Astrocyte (in vitro differentiated cells and primary cell): ENCODE results near the gene CCDC40. TPM values are rescaled to one million over a fixed set of nuclear protein-coding genes. Genes with fewer than 3 reads are reported as not detected.
A peak's percentile ranks its signal among the peaks of the same experiment; 100 is the strongest.

Experiments used
- DNase-seq: peaks from one replicate; pipeline ENCODE4 v3.0.0-alpha.2; 2010; ENCODE audit warnings: low read depth
- FAIRE-seq: peaks from 2 replicates; lab custom pipeline; 2011; peaks lifted over from hg19 to GRCh38; lab: Jason Lieb, UNC
- H2AFZ ChIP-seq: 2 replicates; pipeline ENCODE4 v1.6.0; 2012; ENCODE audit warnings: low read depth, low read length, inconsistent platforms
- H3K27ac ChIP-seq: 2 replicates; pipeline ENCODE4 v1.5.1; 2011; ENCODE audit warnings: low read depth, low read length, inconsistent platforms
- H3K27me3 ChIP-seq: 2 replicates; pipeline ENCODE4 v1.6.0; 2011; ENCODE audit warnings: low read length, inconsistent platforms; ENCODE audit not compliant: insufficient read depth
- H3K36me3 ChIP-seq: 2 replicates; pipeline ENCODE4 v1.5.1; 2011; ENCODE audit warnings: low read length, inconsistent platforms; ENCODE audit not compliant: insufficient read depth
- H3K4me1 ChIP-seq: 2 replicates; pipeline ENCODE4 v1.5.1; 2011; ENCODE audit warnings: low read length, inconsistent platforms; ENCODE audit not compliant: insufficient read depth
- H3K4me2 ChIP-seq: 2 replicates; pipeline ENCODE4 v1.6.0; 2012; ENCODE audit warnings: low read length, inconsistent platforms
- H3K4me3 ChIP-seq: 2 replicates; pipeline ENCODE4 v1.5.1; 2011; ENCODE audit warnings: low read depth, mild to moderate bottlenecking, low read length, inconsistent platforms; ENCODE audit not compliant: insufficient read depth
- H3K79me2 ChIP-seq: 2 replicates; pipeline ENCODE4 v1.6.0; 2012; ENCODE audit warnings: mild to moderate bottlenecking, low read length, inconsistent platforms; ENCODE audit not compliant: insufficient read depth
- H3K9ac ChIP-seq: 2 replicates; pipeline ENCODE4 v1.6.0; 2012; ENCODE audit warnings: mild to moderate bottlenecking, low read length, inconsistent platforms
- H3K9me3 ChIP-seq: 2 replicates; pipeline ENCODE4 v1.5.1; 2012; ENCODE audit warnings: low read depth, mild to moderate bottlenecking, low read length, inconsistent platforms; ENCODE audit not compliant: insufficient read depth
- H4K20me1 ChIP-seq: 2 replicates; pipeline ENCODE4 v1.6.0; 2012; ENCODE audit warnings: low read length, inconsistent platforms; ENCODE audit not compliant: insufficient read depth
- H3K27ac Mint-ChIP-seq: one replicate; pipeline ENCODE4 v1.8.0; 2021; ENCODE audit warnings: mild to moderate bottlenecking, mixed read lengths; ENCODE audit not compliant: unreplicated experiment
- H3K27me3 Mint-ChIP-seq: one replicate; pipeline ENCODE4 v1.8.0; 2021; ENCODE audit warnings: low read depth, mixed read lengths; ENCODE audit not compliant: unreplicated experiment
- H3K36me3 Mint-ChIP-seq: one replicate; pipeline ENCODE4 v1.8.0; 2021; ENCODE audit warnings: low read depth, mixed read lengths; ENCODE audit not compliant: unreplicated experiment
- H3K4me1 Mint-ChIP-seq: one replicate; pipeline ENCODE4 v1.8.0; 2021; ENCODE audit warnings: low read depth, mixed read lengths; ENCODE audit not compliant: unreplicated experiment
- H3K4me3 Mint-ChIP-seq: one replicate; pipeline ENCODE4 v1.8.0; 2021; ENCODE audit warnings: mild to moderate bottlenecking, moderate library complexity, mixed read lengths; ENCODE audit not compliant: unreplicated experiment
- H3K9me3 Mint-ChIP-seq: one replicate; pipeline ENCODE4 v1.8.0; 2021; ENCODE audit warnings: mild to moderate bottlenecking, mixed read lengths; ENCODE audit not compliant: unreplicated experiment
- EZH2 ChIP-seq: IDR thresholded peaks from 2 replicates; pipeline ENCODE4 v1.6.1; 2012; ENCODE audit warnings: mild to moderate bottlenecking, low read length, inconsistent platforms; ENCODE audit not compliant: insufficient read depth
- total RNA-seq: library from RNA; stranded (reverse); gene quantifications from 2 replicates; pipeline ENCODE4 v1.2.1, GENCODE V29; 2021
- TF ChIP-seq, protein P1 (sequence below): IDR thresholded peaks from 2 replicates; pipeline ENCODE4 v1.5.1; 2011; ENCODE audit warnings: low read depth, mild to moderate bottlenecking, inconsistent platforms, low read length, moderate library complexity; ENCODE audit not compliant: insufficient read depth

The CCDC40 gene
- total RNA-seq, 1 donor from 2014 or later, result 7.0 TPM

DNA sequence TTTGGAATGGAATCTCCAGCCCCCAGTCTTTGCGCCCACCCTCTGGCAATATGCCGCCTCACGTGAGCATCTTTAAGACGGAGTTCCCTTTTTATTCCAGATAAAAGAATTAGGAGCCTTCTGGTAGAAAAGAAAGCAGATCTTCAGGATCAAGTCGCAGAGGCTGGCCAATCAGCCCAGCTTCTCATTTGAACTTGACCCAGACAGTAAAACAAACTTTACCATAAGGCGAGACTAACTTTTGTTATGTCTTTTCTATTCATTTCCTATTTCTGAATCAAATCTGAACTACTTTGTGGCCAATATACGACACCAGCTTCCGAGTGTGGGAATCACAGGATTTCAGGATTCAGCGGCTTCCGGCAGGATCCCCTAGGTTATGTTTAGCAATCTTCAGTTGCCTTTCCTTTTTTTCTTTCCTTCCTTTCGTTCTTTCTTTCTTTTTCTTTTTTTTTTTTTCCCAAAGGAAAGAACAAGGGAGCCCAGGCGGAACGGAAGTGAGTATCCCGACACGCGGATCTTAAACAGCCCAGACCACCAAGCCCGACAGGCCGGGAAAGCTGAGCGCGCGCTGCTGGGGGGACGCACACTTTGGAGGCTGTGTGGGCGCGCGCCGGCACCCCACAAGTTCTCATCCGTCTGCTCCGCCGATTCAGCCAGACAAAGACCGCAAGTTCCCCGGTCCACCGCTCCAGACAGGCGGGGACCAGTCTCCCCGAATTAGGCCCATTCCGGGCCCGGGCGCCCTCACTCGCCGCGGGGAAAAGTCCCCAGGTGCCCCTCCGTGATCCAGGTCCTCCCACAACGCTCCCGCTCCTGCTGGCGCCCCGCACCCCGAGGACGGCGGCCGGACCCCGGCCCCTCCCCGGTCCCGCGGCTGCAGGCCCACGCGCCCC lies 1.4 kb upstream of the CCDC40 start:
- peak overlapping the region; percentile 14 for H2AFZ ChIP-seq
- peaks cover 8% of the 10 kb centered on the region for H3K4me1 Mint-ChIP-seq
- no peak for FAIRE-seq

DNA sequence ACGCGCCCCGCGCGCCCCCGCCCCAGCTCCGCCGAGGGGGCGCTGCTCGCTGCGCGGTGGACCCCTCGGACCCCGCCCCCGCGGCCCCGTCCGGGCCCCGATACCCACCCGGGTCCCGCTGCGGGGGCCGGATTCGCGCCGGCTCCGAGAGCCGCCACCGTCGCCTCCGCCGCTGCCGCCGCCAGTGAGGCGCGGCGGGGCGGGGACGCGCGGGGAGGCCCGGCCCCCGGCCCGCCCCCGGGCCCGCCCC lies 830 bp upstream of the CCDC40 start, which contains the start of gene TBC1D16:
TSS of gene TBC1D16 (minus strand) at position 186 of the 250 bp plus-strand sequence. CDS start 22,325 bp downstream, outside the sequence.
- H3K79me2 ChIP-seq, result peaks cover 45% of the 10 kb centered on the region
- no peak for FAIRE-seq
- H3K36me3 Mint-ChIP-seq, result peaks cover 6% of the 10 kb centered on the region
- no peak for DNase-seq
- H3K27me3 Mint-ChIP-seq, result no peaks in the 10 kb centered on the region
- H3K27ac ChIP-seq, result peak within 1 kb of the TSS; percentile 91
- peaks cover 42% of the 10 kb centered on the region for H4K20me1 ChIP-seq
- no peaks in the 10 kb centered on the region for H3K9me3 Mint-ChIP-seq
- peak within 1 kb of the TSS; percentile 91 for H2AFZ ChIP-seq
- peak within 1 kb of the TSS; percentile 93 for H3K9ac ChIP-seq
- H3K9me3 ChIP-seq, result no peaks in the 10 kb centered on the region
- peaks cover 8% of the 10 kb centered on the region for H3K4me1 Mint-ChIP-seq
- H3K4me1 ChIP-seq, result peaks cover 10% of the 10 kb centered on the region
- no peaks in the 10 kb centered on the region for H3K27me3 ChIP-seq
- H3K36me3 ChIP-seq, result no peaks in the 10 kb centered on the region
- peak within 1 kb of the TSS; percentile 96 for H3K27ac Mint-ChIP-seq
- peak within 1 kb of the TSS; percentile 95 for H3K4me3 Mint-ChIP-seq
- H3K4me3 ChIP-seq, result peak within 1 kb of the TSS; percentile 87
- H3K4me2 ChIP-seq, result peak within 1 kb of the TSS; percentile 99
- TF ChIP-seq EZH2, result no peak
- TF ChIP-seq, protein P1, sequence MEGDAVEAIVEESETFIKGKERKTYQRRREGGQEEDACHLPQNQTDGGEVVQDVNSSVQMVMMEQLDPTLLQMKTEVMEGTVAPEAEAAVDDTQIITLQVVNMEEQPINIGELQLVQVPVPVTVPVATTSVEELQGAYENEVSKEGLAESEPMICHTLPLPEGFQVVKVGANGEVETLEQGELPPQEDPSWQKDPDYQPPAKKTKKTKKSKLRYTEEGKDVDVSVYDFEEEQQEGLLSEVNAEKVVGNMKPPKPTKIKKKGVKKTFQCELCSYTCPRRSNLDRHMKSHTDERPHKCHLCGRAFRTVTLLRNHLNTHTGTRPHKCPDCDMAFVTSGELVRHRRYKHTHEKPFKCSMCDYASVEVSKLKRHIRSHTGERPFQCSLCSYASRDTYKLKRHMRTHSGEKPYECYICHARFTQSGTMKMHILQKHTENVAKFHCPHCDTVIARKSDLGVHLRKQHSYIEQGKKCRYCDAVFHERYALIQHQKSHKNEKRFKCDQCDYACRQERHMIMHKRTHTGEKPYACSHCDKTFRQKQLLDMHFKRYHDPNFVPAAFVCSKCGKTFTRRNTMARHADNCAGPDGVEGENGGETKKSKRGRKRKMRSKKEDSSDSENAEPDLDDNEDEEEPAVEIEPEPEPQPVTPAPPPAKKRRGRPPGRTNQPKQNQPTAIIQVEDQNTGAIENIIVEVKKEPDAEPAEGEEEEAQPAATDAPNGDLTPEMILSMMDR, result no peak

More for the DNA sequence above, 1.4 kb upstream of the CCDC40 start:
- H4K20me1 ChIP-seq, result peaks cover 47% of the 10 kb centered on the region
- no peaks in the 10 kb centered on the region for H3K27me3 ChIP-seq
- peak overlapping the region; percentile 46 for H3K27ac ChIP-seq
- DNase-seq, result peak; percentile 29
- no peaks in the 10 kb centered on the region for H3K36me3 ChIP-seq
- peak overlapping the region; percentile 88 for H3K4me2 ChIP-seq
- H3K79me2 ChIP-seq, result peaks cover 50% of the 10 kb centered on the region
- H3K27me3 Mint-ChIP-seq, result no peaks in the 10 kb centered on the region
- H3K4me3 ChIP-seq, result peak overlapping the region; percentile 64
- peaks cover 10% of the 10 kb centered on the region for H3K4me1 ChIP-seq
- H3K27ac Mint-ChIP-seq, result peak overlapping the region; percentile 89
- peak overlapping the region; percentile 95 for H3K4me3 Mint-ChIP-seq
- peak overlapping the region; percentile 90 for H3K9ac ChIP-seq
- no peak for TF ChIP-seq EZH2
- TF ChIP-seq, protein P1, result no peak
- H3K9me3 Mint-ChIP-seq, result no peaks in the 10 kb centered on the region
- H3K36me3 Mint-ChIP-seq, result peaks cover 6% of the 10 kb centered on the region
- no peaks in the 10 kb centered on the region for H3K9me3 ChIP-seq
